Stimulated activated CD4-positive, alpha-beta T cell treated with anti-CD3 and anti-CD28 coated beads, Interleukin-1b, Interleukin-23, amount 100 ng/mL, for 48 hours (primary cell): ENCODE measurements around the gene VPREB3.

ENCODE experiments used
- DNase-seq: peaks from one replicate; pipeline ENCODE4 v3.0.0-alpha.2; 2020

The VPREB3 gene

GRCh38 chr22:23782252-23782651 is 28.0 kb upstream of the VPREB3 start:
- DNase-seq, result no peak

GRCh38 chr22:23781511-23782183 is 27.4 kb upstream of the VPREB3 start:
- no peak for DNase-seq

- DNase-seq, result no peak
Observed at GRCh38 chr22:23781065-23781464, 26.8 kb upstream of the VPREB3 start.

GRCh38 chr22:23780146-23780748 is 26.0 kb upstream of the VPREB3 start:
- no peak for DNase-seq

- no peak for DNase-seq
Observed at GRCh38 chr22:23779731-23780130, 25.5 kb upstream of the VPREB3 start.

GRCh38 chr22:23779083-23779482 is 24.9 kb upstream of the VPREB3 start:
- no peak for DNase-seq

- no peak for DNase-seq
Observed at GRCh38 chr22:23778577-23778900, 24.3 kb upstream of the VPREB3 start.

GRCh38 chr22:23777776-23778576 is 23.8 kb upstream of the VPREB3 start:
- DNase-seq, result no peak

- DNase-seq, result no peak
Observed at GRCh38 chr22:23775779-23776375, 21.7 kb upstream of the VPREB3 start.

GRCh38 chr22:23774922-23775436 is 20.8 kb upstream of the VPREB3 start:
- no peak for DNase-seq

- DNase-seq, result no peak
Observed at GRCh38 chr22:23774114-23774921, 20.1 kb upstream of the VPREB3 start.

- no peak for DNase-seq
Observed at GRCh38 chr22:23773483-23774113, 19.4 kb upstream of the VPREB3 start.

GRCh38 chr22:23772649-23773473 is 18.6 kb upstream of the VPREB3 start, which contains the start of gene MMP11:
MMP11 (plus strand) TSS chr22:23772849; CDS start chr22:23772871, 22 bp downstream.
- peak; percentile 23 for DNase-seq

GRCh38 chr22:23772315-23772648 is 18.1 kb upstream of the VPREB3 start:
- DNase-seq, result no peak

- no peak for DNase-seq
Observed at GRCh38 chr22:23769321-23769965, 15.2 kb upstream of the VPREB3 start.

- DNase-seq, result peak; percentile 74
Observed at GRCh38 chr22:23767673-23768548, 13.7 kb upstream of the VPREB3 start, which contains the start of gene CHCHD10. CHCHD10 (minus strand) TSS chr22:23767972; CDS start chr22:23767874, 98 bp downstream.

- no peak for DNase-seq
Observed at GRCh38 chr22:23767303-23767672, 13.1 kb upstream of the VPREB3 start.

GRCh38 chr22:23764899-23765881 is 11.0 kb upstream of the VPREB3 start:
- DNase-seq, result no peak
